HG02938 (cell line): Measurements from ENCODE around the gene NEDD4L.
A peak's percentile ranks its signal among the peaks of the same experiment; 100 is the strongest.

ENCODE experiments used
- ATAC-seq: cut with Tn5 transposase; IDR thresholded peaks from one replicate; pipeline ENCODE4 v1.9.1; 2021; ENCODE audit warnings: mild to moderate bottlenecking, moderate library complexity; ENCODE audit not compliant: unreplicated experiment

NEDD4L gene

GRCh38 chr18:58091099-58091611 is 47.1 kb downstream of the NEDD4L start:
- peak; percentile 92 for ATAC-seq

- ATAC-seq = no peak
These were observed 49.3 kb downstream of the NEDD4L start for GRCh38 chr18:58093311-58093803.

DNA sequence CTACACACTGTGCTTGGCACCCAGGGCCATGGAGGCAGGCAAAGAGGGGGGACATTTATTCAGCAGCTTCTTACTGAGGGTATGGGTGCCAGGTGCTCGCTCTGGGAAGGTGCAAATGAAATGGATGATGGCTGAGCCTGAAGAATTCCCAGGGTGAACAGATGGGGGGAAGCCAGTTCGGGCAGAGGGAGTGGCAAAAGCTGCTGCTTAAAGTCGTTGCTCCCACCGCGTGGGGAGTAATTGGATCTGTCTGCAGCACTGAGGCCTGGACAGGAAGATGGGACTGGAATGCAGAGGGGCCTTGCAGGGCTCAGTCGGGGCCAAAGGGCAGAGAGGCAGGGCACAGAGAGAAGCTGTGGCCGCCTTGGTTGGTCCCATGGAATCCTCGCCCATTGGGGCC is 51.2 kb downstream of the NEDD4L start:
- no peak for ATAC-seq

DNA sequence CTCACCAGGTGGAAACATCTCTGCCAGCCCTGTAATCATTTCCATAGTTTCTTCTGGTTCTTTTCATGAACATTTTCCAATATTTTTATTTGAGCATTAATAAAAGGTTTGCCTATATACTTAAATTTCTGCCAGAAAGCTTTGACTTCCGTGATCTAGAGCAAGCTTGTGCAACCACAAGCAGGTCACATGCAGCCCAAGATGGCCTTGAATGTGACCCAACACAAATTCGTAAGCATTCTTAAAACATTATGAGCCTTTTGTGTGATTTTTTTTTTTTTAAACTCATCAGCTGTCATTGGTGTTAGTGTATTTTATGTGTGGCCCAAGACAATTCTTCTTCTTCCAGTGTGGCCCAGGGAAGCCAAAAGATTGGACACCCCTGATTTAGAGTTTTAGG is 51.6 kb downstream of the NEDD4L start:
- ATAC-seq = no peak

- ATAC-seq = no peak
These were observed 52.6 kb downstream of the NEDD4L start for GRCh38 chr18:58096658-58097057.

GRCh38 chr18:58097121-58097906 is 53.3 kb downstream of the NEDD4L start:
- no peak for ATAC-seq

DNA sequence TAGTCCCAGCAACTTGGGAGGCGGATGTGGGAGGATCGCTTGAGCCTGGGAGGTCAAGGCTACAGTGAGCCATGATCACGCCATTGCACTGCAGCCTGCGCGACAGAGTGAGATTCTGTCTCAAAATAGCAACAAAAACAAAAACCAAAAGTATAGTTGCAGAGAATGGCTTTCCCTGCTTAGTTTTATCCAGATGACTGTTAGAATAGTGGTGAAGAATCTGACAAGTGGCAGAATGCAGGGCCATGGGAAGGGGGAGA is 53.8 kb downstream of the NEDD4L start:
- no peak for ATAC-seq

DNA sequence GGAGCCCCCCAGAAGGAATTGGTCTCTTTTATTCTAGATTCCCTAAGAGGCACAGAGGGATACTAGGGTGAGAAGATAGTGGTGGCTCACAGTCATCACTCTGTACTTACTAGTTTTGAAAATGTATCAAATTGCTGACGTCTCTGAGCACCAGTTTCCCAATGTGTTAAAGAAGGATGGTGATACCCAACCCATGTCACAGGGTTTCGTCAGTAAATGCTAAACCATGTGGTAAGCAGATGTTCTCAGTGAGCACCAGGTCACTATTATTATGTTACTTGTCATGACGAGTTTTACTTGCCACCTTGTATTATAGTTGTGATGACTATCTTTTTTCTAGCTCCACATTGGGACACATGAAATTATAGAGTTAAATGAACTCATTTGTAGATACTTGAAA is 54.7 kb downstream of the NEDD4L start:
- ATAC-seq = no peak

GRCh38 chr18:58100154-58100553 is 56.1 kb downstream of the NEDD4L start:
- ATAC-seq = peak; percentile 41

- no peak for ATAC-seq
These were observed 57.3 kb downstream of the NEDD4L start for GRCh38 chr18:58101291-58101794.

DNA sequence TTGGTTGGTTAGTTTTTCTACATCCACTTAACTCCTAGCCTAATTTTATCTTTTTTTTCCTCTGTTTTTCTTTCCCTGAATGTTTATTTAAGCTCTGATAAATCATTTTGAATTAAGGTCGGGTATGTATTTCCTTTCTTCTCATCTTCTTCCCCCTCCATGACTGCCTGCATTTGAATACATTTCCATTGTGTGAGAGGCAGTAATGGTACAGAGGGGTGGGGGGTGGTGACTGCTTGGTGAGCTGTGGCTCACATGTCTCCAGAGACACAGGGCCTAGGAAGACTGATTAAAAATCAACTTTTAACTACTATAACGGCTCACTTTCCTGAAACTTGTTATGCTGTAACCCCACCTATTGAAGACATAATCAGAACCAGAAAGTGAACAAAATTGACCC is 58.0 kb downstream of the NEDD4L start:
- ATAC-seq = no peak

DNA sequence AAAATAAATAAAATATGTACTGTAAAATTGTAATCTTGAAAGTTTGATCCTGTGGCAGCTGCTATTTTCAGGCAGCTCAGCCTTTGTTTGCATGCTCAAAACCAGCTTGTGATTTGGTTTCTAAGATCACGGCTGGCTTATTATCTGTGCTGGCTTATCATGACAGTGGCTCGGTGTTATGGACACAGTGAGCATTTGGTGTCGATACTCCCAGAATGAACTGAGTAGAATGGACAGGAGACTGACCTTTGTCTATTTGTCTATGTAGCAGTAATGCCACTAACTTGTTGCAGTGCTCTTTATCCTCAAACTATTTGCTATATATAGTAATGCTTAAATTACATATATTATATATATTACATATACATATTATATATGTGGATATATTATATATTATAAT is 58.8 kb downstream of the NEDD4L start:
- ATAC-seq = no peak

- ATAC-seq = no peak
These were observed 59.4 kb downstream of the NEDD4L start for GRCh38 chr18:58103339-58103985.

- no peak for ATAC-seq
These were observed 60.1 kb downstream of the NEDD4L start for GRCh38 chr18:58104096-58104495.

DNA sequence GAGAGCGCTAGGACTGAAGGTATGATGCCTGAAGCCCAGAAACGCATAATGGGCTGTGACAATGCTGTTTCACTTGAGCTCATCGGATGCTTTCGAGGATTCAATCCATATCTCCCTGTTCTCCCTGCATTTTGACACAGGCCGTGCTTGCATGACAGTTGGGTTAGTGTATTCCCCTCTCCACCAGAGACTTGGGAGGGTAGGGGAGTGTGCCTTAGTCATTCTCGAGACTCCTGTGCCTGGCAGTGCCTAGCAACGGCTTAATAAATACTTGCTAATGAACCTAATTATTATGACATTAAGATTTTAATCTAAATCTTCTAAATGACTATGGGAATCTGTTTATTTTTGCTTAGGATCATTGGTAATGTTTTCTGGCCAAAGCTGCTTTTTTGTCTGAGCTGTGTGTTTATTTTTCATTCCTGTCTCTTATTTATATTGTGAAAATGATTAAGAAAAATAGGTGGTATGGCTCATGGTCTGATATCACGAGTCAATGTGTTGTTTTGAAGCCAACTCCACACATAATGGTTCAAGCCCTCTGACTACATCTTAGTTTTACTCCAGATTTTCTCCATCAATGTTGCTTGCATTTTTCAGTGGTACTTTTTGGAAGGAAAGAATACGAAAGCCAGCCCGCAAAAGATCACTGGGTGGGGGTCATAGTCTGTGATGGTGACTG is 61.3 kb downstream of the NEDD4L start:
- no peak for ATAC-seq

DNA sequence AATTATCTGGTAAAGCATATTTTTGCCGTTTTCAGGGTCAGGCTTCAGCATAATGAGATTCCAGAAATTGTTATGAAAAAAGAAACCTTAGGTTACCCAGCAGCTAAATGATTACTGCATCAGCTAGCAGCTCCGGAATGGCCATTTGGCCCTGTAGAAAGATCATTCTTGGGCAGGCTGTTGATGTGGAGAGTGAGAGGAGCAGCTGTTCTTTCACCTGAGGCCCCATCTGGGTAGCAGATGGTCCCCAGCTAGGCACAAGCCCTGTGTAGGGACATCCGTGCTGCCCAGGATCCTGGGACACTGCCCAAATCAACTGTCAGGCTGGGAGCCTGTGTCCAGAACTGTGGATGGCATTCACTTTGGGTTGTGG is 61.8 kb downstream of the NEDD4L start:
- no peak for ATAC-seq

DNA sequence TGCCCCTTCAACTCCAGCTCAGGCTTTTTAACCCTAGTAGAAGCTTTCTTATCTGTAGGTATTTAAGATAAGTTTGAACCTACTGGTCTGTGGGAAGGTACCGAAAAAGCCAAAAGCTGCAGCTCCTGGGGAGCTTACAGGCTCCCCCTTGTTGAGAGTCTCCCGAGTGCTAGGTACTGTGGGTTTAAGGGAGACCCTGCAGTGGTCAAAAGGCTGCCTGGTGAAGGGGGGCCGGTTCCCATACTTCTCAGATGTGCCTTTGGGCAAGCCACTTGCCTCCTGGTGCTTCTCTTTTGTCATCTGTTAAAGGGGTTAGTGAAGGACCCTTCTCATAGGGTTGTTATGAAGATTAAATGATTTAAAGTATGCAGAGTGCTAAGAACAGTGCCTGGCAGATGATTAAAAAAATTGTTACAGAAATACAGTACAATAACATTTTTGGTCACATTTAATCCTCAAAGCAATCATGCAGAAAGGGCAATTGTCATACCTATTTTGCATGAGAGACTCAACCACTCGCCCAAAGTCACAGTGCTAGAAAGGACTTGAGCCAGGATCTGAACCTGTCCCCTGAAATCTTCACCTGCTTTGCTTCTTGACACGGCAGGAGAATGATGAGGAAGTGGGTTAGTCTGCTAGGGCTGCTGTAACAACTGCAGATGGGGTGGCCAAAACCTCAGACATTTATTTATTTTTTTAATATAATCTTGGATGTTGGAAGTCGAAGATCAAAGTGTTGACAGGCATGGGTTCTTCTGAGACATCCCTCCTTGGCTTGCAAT is 62.5 kb downstream of the NEDD4L start:
- ATAC-seq = no peak

DNA sequence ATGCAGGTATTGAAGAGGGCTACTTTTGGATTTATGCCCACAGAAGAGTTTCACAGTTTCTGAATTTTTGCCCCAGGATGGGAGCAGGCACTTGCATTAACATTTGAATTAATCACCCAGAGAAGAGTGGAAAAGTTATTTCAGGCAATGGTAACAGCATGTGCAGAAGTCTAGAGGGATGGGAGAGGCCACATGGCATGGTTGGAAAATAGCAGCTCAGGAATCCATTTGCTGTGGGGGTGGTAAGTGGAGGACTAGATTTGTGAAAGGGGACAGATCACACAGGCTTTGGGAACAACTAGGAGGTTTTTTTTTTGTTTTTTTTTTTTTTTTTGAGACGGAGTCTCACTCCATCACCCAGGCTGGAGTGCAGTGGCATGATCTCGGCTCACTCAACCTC is 65.2 kb downstream of the NEDD4L start:
- no peak for ATAC-seq

- ATAC-seq = no peak
These were observed 66.4 kb downstream of the NEDD4L start for GRCh38 chr18:58110398-58110797.

DNA sequence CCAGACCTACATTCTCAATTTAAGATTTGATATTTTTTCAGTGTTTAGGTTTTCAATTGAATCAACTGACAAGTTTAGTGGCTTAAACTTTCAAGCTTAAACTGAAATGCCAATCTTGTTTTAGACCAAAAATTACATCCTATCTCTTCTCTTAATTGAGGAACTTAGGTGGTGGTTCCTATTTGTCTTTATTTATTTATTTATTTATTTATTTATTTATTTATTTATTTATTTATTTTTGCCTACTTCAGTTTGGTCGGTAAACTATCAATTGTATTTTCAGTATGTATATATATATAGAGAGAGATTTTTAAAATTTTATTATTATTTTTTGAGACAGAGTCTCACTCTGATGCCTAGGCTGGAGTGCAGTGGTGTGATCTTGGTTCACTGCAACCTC is 68.1 kb downstream of the NEDD4L start:
- no peak for ATAC-seq

DNA sequence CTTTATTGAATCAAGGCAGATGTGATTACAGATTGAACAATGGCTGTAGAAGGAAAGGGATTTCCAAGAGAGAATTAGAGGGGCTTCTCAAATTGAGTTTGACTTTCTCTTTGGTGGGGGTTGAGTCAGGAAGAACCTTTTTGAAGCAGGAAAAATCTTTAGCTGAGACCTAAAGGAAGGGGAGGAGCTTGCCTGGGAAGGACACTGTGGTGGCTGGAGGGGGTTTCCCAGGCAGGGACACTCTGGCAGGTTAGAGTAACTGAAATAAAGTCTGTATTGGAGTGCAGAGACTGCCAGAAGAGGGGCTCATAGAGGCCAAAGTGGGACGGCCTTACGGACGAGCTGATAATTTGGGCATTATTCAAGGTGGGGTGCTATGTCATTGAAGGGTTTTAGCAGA is 69.3 kb downstream of the NEDD4L start:
- ATAC-seq = no peak
